AG09309 (cell line): ENCODE data around the gene TRIM4.
"Not testable (repeated sequence)": the region's sequence is repeated elsewhere in the genome, so short reads cannot be mapped to it uniquely, and the experiment has no call there.

Experiments
- DNase-seq: peaks from one replicate; pipeline ENCODE4 v3.0.0-alpha.2; 2010; ENCODE audit warnings: low read depth
- H3K4me3 ChIP-seq: 2 replicates; pipeline ENCODE4 v1.5.1; 2011; ENCODE audit warnings: mild to moderate bottlenecking, low read depth, low read length, moderate library complexity; ENCODE audit not compliant: control insufficient read depth
- CTCF ChIP-seq: IDR thresholded peaks from 2 replicates; pipeline ENCODE4 v1.5.1; 2011; ENCODE audit warnings: mild to moderate bottlenecking, low read depth, low read length, inconsistent platforms; ENCODE audit not compliant: insufficient read depth, control insufficient read depth; ENCODE audit errors: missing control alignments

TRIM4 gene

GRCh38 chr7:99949645-99950228 lies 30.4 kb upstream of the TRIM4 start:
- TF ChIP-seq CTCF = peak; percentile 46
- DNase-seq = no peak
- H3K4me3 ChIP-seq = no peak overlapping the region

- no peak overlapping the region for H3K4me3 ChIP-seq
- no peak for DNase-seq
- TF ChIP-seq CTCF = no peak
Observed at GRCh38 chr7:99947608-99948007, 28.3 kb upstream of the TRIM4 start.

- no peak for DNase-seq
- TF ChIP-seq CTCF = no peak
- H3K4me3 ChIP-seq = no peak overlapping the region
Observed at GRCh38 chr7:99944497-99945070, 25.3 kb upstream of the TRIM4 start.

GRCh38 chr7:99943641-99944496 lies 24.5 kb upstream of the TRIM4 start:
- TF ChIP-seq CTCF = no peak
- no peak for DNase-seq
- H3K4me3 ChIP-seq = no peak overlapping the region

GRCh38 chr7:99938296-99938695 lies 19.0 kb upstream of the TRIM4 start:
- DNase-seq = no peak
- no peak for TF ChIP-seq CTCF
- H3K4me3 ChIP-seq = no peak overlapping the region

GRCh38 chr7:99935009-99935408 lies 15.7 kb upstream of the TRIM4 start:
- H3K4me3 ChIP-seq, DNase-seq: not testable (repeated sequence)

- DNase-seq = no peak
- TF ChIP-seq CTCF = no peak
- no peak overlapping the region for H3K4me3 ChIP-seq
Observed at GRCh38 chr7:99930376-99930775, 11.0 kb upstream of the TRIM4 start.
